Endothelial cell of umbilical vein (primary cell): ENCODE data around the gene COL20A1. TPM values are rescaled to one million over a fixed set of nuclear protein-coding genes. Genes with fewer than 3 reads are reported as not detected.

Source experiments
- BruUV-seq: library from RNA; stranded (reverse); fragments of 400-500 nt; replicated peaks from 2 replicates; lab custom pipeline; 2021; lab: Mats Ljungman, UMichigan
- CTCF ChIA-PET: fragments of 300-600, 350-600 bp; sonication (Branson Sonifier 250); formaldehyde crosslinking; loops from one replicate; lab custom pipeline; 2021; ENCODE audit warnings: antibody characterized with exemption, inconsistent platforms; lab: Charles Lee
- POLR2A ChIA-PET: fragments of 300-600, 350-600 bp; sonication (Branson Sonifier 250); formaldehyde crosslinking; loops from one replicate; lab custom pipeline; 2021; ENCODE audit warnings: antibody characterized with exemption, inconsistent platforms; lab: Charles Lee
- DNase-seq: peaks from one replicate; pipeline ENCODE4 v3.0.0-alpha.2; 2011; ENCODE audit warnings: low read depth, low spot score
- FAIRE-seq: peaks from 2 replicates; lab custom pipeline; 2011; peaks lifted over from hg19 to GRCh38; lab: Jason Lieb, UNC
- H2AFZ ChIP-seq: 2 replicates; pipeline ENCODE4 v1.6.0; 2012; ENCODE audit warnings: low read depth, low read length, control low read depth, inconsistent platforms
- H3K27ac ChIP-seq: 2 replicates; pipeline ENCODE4 v1.5.1; 2011; ENCODE audit warnings: low read depth, mild to moderate bottlenecking, control low read depth, low read length, moderate library complexity; ENCODE audit not compliant: insufficient read depth
- H3K27me3 ChIP-seq, 2 experiments: 2 replicates each; pipeline versions ENCODE4 v1.6.0 to v1.6.1; 2011; ENCODE audit warnings: low read length in 2 of 2, mixed read lengths in 1 of 2; ENCODE audit not compliant: control insufficient read depth in 2 of 2, insufficient read depth in 2 of 2
- H3K36me3 ChIP-seq, 2 experiments: 2 replicates in 1 of 2; 3 replicates in 1 of 2; pipeline ENCODE4 v1.5.1; 2011; ENCODE audit warnings: low read length in 2 of 2, mild to moderate bottlenecking in 1 of 2, moderate library complexity in 1 of 2; ENCODE audit not compliant: control insufficient read depth in 2 of 2, insufficient read depth in 2 of 2; ENCODE audit errors: extremely low read depth in 1 of 2
- H3K4me1 ChIP-seq: 3 replicates; pipeline ENCODE4 v1.5.1; 2011; ENCODE audit warnings: mild to moderate bottlenecking, low read length; ENCODE audit not compliant: control insufficient read depth, insufficient read depth; ENCODE audit errors: extremely low read depth
- H3K4me2 ChIP-seq: 2 replicates; pipeline ENCODE4 v1.6.1; 2011; ENCODE audit warnings: low read length, control low read depth, mixed read lengths; ENCODE audit not compliant: insufficient read depth
- H3K4me3 ChIP-seq, 3 experiments: fragments of 200-600 bp in 1 of 3; sonication (generic), shearing (Covaris generic) in 1 of 3; replicated peaks in 1 of 3; 2 replicates each; pipeline ENCODE4 v1.5.1; 2011 to 2016; ENCODE audit warnings: control low read depth in 3 of 3, low read length in 3 of 3, mild to moderate bottlenecking in 2 of 3, inconsistent platforms in 1 of 3, low read depth in 1 of 3, moderate library complexity in 1 of 3; ENCODE audit not compliant: insufficient read depth in 1 of 3
- H3K79me2 ChIP-seq: 2 replicates; pipeline ENCODE4 v1.6.0; 2012; ENCODE audit warnings: low read length, inconsistent platforms; ENCODE audit not compliant: control insufficient read depth, insufficient read depth
- H3K9ac ChIP-seq: replicated peaks from 2 replicates; pipeline ENCODE3; 2011; ENCODE audit warnings: low read length, control low read depth; ENCODE audit not compliant: insufficient read depth; ENCODE audit errors: extremely low read depth
- H3K9me1 ChIP-seq: replicated peaks from 3 replicates; pipeline ENCODE4 v1.6.0; 2011; ENCODE audit warnings: mild to moderate bottlenecking, low read length; ENCODE audit not compliant: control insufficient read depth, insufficient read depth; ENCODE audit errors: extremely low read depth
- H3K9me3 ChIP-seq: replicated peaks from 2 replicates; pipeline ENCODE4 v1.5.1; 2012; ENCODE audit warnings: low read length, inconsistent platforms; ENCODE audit not compliant: control insufficient read depth, insufficient read depth
- H4K20me1 ChIP-seq: replicated peaks from 2 replicates; pipeline ENCODE3; 2011; ENCODE audit warnings: mild to moderate bottlenecking, low read length; ENCODE audit not compliant: control insufficient read depth, insufficient read depth; ENCODE audit errors: extremely low read depth
- JUN ChIP-seq: IDR thresholded peaks from 2 replicates; pipeline ENCODE4 v1.6.1; 2011; ENCODE audit warnings: borderline replicate concordance, low read depth; ENCODE audit not compliant: insufficient read length, insufficient read depth
- MYC ChIP-seq: IDR thresholded peaks from one replicate; pipeline ENCODE4 v1.6.1; 2011; ENCODE audit warnings: mild to moderate bottlenecking, low read depth, low read length
- dilution Hi-C: fragments of 300-500 bp; cut with MboI; formaldehyde crosslinking; loops from one replicate; pipeline ENCODE4 v1.15.0; 2019; ENCODE audit warnings: low sequenced_read_pairs; ENCODE audit not compliant: extremely low pct_ligation_motif_present
- intact Hi-C: fragments of 100-400 bp; cut with micrococcal nuclease; formaldehyde crosslinking; loops from one replicate; pipeline ENCODE4 v1.10.0; 2022
- polyA plus RNA-seq, 4 experiments: library from polyadenylated mRNA; depleted of rRNA in 3 of 4; stranded (reverse) in 3 of 4; unstranded in 1 of 4; fragments of >200 nt; gene quantifications; 2 replicates each; pipeline versions ENCODE4 v1.2.1 to v1.2.3, GENCODE V29; 2011 to 2012; ENCODE audit warnings: missing spikeins in 1 of 4
- total RNA-seq: library from RNA; stranded (reverse); gene quantifications from 2 replicates; pipeline ENCODE4 v1.2.3, GENCODE V29; 2021
- TF ChIP-seq, protein P1 (sequence below): IDR thresholded peaks from 2 replicates; pipeline ENCODE4 v1.6.1; 2011; ENCODE audit not compliant: insufficient read depth, insufficient read length
- TF ChIP-seq, protein P2 (sequence below), 2 donors: IDR thresholded peaks; 1 replicate in 1 of 2; 2 replicates in 1 of 2; pipeline ENCODE4 v1.5.1; 2011; ENCODE audit warnings: low read length in 2 of 2, mild to moderate bottlenecking in 2 of 2, moderate library complexity in 2 of 2, control low read depth in 1 of 2, inconsistent platforms in 1 of 2, low read depth in 1 of 2; ENCODE audit not compliant: insufficient read depth in 1 of 2; ENCODE audit errors: extremely low read depth in 1 of 2

COL20A1 gene
- total and polyA plus RNA-seq, 2 donors (not counting 3 experiments of a cell fraction or from before 2014, with no cell fraction given): not detected

DNA sequence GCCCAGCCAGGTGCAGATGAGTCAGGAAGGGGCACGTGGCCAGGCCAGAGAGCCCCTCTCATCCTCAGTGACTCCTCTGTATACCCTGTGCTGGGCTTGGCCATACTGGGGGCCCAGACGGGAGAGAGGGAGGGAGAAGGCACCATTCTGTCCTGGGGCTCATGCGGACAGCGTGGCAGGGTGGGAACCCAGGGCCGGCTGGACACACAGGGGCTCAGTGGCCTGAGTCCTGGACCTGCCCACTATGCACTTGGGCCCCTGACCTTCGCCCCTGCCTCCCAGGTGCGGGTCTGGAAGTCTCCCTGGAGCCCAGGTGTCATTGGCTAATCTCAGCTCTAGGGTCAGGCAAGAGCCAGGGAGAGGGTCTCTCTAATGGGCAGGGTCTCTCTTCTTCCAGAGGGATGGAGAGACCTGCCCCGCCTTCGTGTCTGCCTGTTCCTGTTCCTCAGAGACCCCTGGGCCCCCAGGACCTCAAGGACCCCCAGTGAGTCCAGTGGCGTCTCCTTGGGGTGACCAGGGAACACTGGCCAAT, 27.7 kb downstream of the COL20A1 start:
- Histone ChIP-seq H3K4me2 (no peak overlapping the region), H2AFZ (no peak overlapping the region), H3K79me2 (no peaks in the 10 kb centered on the region), H3K4me1 (no peaks in the 10 kb centered on the region), H4K20me1 (no peaks in the 10 kb centered on the region), H3K9me3 (no peaks in the 10 kb centered on the region), H3K36me3 (no peaks in the 10 kb centered on the region), H3K27me3 (peaks cover 0 to 4% of the 10 kb centered on the region in 2 experiments), H3K9ac (no peak overlapping the region), H3K4me3 (no peak overlapping the region), H3K27ac (no peak overlapping the region), H3K9me1 (no peaks in the 10 kb centered on the region)
- intact Hi-C loops (no loop called here), dilution Hi-C loops (no loop called here)
- no peak for DNase-seq
- CTCF ChIA-PET: interaction anchor here (2.2 kb wide), 1 partner anchor 11 kb away, joined by 9 read pairs; no protein-coding TSS in a partner anchor
- TF ChIP-seq JUN: no peak
- TF ChIP-seq, protein P1, sequence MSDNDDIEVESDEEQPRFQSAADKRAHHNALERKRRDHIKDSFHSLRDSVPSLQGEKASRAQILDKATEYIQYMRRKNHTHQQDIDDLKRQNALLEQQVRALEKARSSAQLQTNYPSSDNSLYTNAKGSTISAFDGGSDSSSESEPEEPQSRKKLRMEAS: no peak
- TF ChIP-seq MYC: no peak
- TF ChIP-seq, protein P2, sequence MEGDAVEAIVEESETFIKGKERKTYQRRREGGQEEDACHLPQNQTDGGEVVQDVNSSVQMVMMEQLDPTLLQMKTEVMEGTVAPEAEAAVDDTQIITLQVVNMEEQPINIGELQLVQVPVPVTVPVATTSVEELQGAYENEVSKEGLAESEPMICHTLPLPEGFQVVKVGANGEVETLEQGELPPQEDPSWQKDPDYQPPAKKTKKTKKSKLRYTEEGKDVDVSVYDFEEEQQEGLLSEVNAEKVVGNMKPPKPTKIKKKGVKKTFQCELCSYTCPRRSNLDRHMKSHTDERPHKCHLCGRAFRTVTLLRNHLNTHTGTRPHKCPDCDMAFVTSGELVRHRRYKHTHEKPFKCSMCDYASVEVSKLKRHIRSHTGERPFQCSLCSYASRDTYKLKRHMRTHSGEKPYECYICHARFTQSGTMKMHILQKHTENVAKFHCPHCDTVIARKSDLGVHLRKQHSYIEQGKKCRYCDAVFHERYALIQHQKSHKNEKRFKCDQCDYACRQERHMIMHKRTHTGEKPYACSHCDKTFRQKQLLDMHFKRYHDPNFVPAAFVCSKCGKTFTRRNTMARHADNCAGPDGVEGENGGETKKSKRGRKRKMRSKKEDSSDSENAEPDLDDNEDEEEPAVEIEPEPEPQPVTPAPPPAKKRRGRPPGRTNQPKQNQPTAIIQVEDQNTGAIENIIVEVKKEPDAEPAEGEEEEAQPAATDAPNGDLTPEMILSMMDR (IDR thresholded peaks at IDR 0.05; ENCODE audit: extremely low read depth in 1 of 2, insufficient read depth in 1 of 2, low read depth in 1 of 2, low read length in 2 of 2): no peak
- FAIRE-seq: no peak
- POLR2A ChIA-PET: no interaction called here
- BruUV-seq: no TSS peak
